IMR-90 (cell line): ENCODE results near the gene IL19.
A peak's percentile ranks its signal among the peaks of the same experiment; 100 is the strongest.

ENCODE experiments used
- BHLHE40 ChIP-seq: fragments of 150-350 bp; IDR thresholded peaks from 2 replicates; pipeline ENCODE4 v1.6.1; 2016; ENCODE audit warnings: mild to moderate bottlenecking, low read depth, low read length
- CEBPB ChIP-seq: IDR thresholded peaks from 2 replicates; pipeline ENCODE4 v1.6.1; 2012; ENCODE audit warnings: low read depth, low read length, improper control_type of control experiment
- CHD1 ChIP-seq: IDR thresholded peaks from 2 replicates; pipeline ENCODE4 v1.6.1; 2012; ENCODE audit warnings: low read depth, low read length, improper control_type of control experiment
- CTCF ChIP-seq: conservative IDR thresholded peaks from 2 replicates; pipeline ENCODE4 v1.5.1; 2012; ENCODE audit warnings: mild to moderate bottlenecking, low read depth, low read length, improper control_type of control experiment
- ELK1 ChIP-seq: fragments of 150-350 bp; IDR thresholded peaks from 2 replicates; pipeline ENCODE4 v1.6.1; 2016; ENCODE audit warnings: low read depth, mild to moderate bottlenecking, low read length, moderate library complexity, borderline replicate concordance
- MAZ ChIP-seq: IDR thresholded peaks from 2 replicates; pipeline ENCODE4 v1.6.1; 2012; ENCODE audit warnings: low read depth, mild to moderate bottlenecking, low read length, improper control_type of control experiment, moderate library complexity, borderline replicate concordance
- POLR2A ChIP-seq: IDR thresholded peaks from 2 replicates; pipeline ENCODE4 v1.6.1; 2012; ENCODE audit warnings: mild to moderate bottlenecking, low read depth, low read length
- RCOR1 ChIP-seq: IDR thresholded peaks from 2 replicates; pipeline ENCODE4 v1.6.1; 2012; ENCODE audit warnings: mild to moderate bottlenecking, low read length, improper control_type of control experiment; ENCODE audit not compliant: insufficient replicate concordance

GRCh38 chr1:206883160-206883559, 112.6 kb downstream of the IL19 start:
- no peak for TF ChIP-seq POLR2A
- TF ChIP-seq CTCF = no peak
- 0 out of 2 replicates have a peak, but pooled peaks have one; percentile 20 for TF ChIP-seq CEBPB
- no peak for TF ChIP-seq MAZ
- no peak for TF ChIP-seq ELK1
- TF ChIP-seq BHLHE40 = no peak
- TF ChIP-seq RCOR1 = no peak
- no peak for TF ChIP-seq CHD1
